Stomach (tissue), 4 donors: ENCODE measurements around the gene SUPT20H.

Source experiments
- POLR2A ChIP-seq, 4 donors: fragments of 450-650 bp; IDR thresholded peaks; one replicate each; pipeline ENCODE4 v1.6.1; 2016; ENCODE audit warnings: antibody characterized with exemption in 4 of 4, control low read depth in 2 of 4, mild to moderate bottlenecking in 1 of 4, moderate library complexity in 1 of 4
- POLR2AphosphoS5 ChIP-seq, 3 donors: sonication (generic); formaldehyde crosslinking; IDR thresholded peaks; one replicate each; pipeline ENCODE4 v1.6.1; 2016; ENCODE audit warnings: antibody characterized with exemption in 3 of 3
- TF ChIP-seq, protein P1 (sequence below), 7 experiments: fragments of 450-650 bp in 4 of 7; fragments of 200-600 bp in 3 of 7; sonication (generic) in 3 of 7; IDR thresholded peaks; one replicate each; pipeline ENCODE4 v1.5.1; 2016 to 2019; ENCODE audit warnings: antibody characterized with exemption in 7 of 7, control low read depth in 2 of 7, mild to moderate bottlenecking in 1 of 7

DNA sequence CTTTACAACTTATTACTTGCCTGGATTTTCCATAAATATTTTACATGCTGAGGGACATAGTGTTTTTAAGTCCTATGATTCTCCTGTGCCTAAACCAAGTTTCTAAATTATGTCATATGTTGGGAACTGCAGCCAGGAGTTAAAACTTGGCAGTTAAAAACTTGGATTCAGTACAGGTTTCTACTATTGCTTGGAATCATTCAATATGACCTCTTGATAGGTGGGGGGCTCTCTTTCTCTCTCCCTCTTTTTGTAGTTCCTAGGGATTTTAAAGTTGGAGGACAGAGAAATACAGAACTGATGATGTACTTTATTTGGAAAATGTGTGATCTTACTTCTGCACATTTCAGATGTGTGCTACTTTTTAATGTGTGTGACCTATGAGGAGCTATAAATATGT lies 41.2 kb upstream of the SUPT20H start:
- TF ChIP-seq POLR2A (IDR thresholded peaks at IDR 0.05) (no peak), POLR2AphosphoS5 (IDR thresholded peaks at IDR 0.05) (no peak)
- TF ChIP-seq, protein P1, sequence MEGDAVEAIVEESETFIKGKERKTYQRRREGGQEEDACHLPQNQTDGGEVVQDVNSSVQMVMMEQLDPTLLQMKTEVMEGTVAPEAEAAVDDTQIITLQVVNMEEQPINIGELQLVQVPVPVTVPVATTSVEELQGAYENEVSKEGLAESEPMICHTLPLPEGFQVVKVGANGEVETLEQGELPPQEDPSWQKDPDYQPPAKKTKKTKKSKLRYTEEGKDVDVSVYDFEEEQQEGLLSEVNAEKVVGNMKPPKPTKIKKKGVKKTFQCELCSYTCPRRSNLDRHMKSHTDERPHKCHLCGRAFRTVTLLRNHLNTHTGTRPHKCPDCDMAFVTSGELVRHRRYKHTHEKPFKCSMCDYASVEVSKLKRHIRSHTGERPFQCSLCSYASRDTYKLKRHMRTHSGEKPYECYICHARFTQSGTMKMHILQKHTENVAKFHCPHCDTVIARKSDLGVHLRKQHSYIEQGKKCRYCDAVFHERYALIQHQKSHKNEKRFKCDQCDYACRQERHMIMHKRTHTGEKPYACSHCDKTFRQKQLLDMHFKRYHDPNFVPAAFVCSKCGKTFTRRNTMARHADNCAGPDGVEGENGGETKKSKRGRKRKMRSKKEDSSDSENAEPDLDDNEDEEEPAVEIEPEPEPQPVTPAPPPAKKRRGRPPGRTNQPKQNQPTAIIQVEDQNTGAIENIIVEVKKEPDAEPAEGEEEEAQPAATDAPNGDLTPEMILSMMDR (IDR thresholded peaks at IDR 0.05), result no peak
